ENCODE measurements around the gene CCDC92B.
"Not testable (repeated sequence)": the region's sequence is repeated elsewhere in the genome, so short reads cannot be mapped to it uniquely, and the experiment has no call there.

CCDC92B gene

DNA sequence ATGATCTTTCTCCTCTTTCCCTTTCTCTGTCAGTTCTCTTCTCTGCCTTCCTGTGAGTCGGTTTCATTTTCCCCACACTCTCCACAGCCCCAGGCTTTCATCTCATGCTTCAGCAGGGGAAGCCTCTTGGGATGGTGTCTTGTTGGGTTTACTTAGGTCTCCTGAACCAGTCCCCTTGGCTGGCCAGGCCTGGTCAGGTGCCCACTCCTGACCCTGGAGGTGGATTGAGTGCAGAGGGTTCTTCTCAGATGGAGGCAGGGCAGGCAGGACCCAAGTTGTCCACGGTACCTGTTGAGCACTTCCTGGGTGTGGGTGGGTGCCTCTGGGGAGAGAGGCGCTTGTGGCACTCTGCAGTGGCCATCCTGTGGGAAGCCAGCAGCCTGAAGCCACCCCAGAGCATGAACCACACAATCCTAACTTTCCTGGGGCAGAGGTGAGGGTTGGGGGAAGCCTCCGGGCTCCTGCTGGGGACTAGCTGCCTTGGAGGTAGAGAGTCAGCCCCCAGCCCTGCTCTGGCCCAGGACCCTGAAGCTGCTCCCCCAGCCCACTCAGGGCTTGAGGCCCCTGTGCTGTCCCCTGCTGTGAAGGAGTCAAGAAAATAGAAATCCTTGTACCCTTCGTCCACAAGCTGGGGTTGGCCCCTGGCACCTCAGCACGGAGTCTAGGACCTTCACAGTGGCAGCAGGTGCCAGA, 44.8 kb upstream of the CCDC92B start:
- Histone ChIP-seq H3K9ac (ENCODE audit: low read length) (no peak overlapping the region), H3K4me1 (ENCODE audit: low read length) (no peaks in the 10 kb centered on the region), H4K20me1 (ENCODE audit: insufficient read depth, low read length) (no peaks in the 10 kb centered on the region), H3K4me2 (ENCODE audit: low read length) (no peak overlapping the region), H3K79me2 (ENCODE audit: low read length) (no peaks in the 10 kb centered on the region), H3K9me3 (ENCODE audit: insufficient read depth, low read length) (no peaks in the 10 kb centered on the region), H2AFZ (ENCODE audit: low read depth, low read length) (no peak overlapping the region), H3K27me3 (ENCODE audit: low read depth, low read length) (peaks cover 5% of the 10 kb centered on the region), H3K36me3 (replicated peaks; ENCODE audit: low read depth, low read length) (no peaks in the 10 kb centered on the region), H3K4me3 (ENCODE audit: low read length) (no peak overlapping the region), H3K27ac (ENCODE audit: low read length) (no peak overlapping the region)
- TF ChIP-seq, protein P1, sequence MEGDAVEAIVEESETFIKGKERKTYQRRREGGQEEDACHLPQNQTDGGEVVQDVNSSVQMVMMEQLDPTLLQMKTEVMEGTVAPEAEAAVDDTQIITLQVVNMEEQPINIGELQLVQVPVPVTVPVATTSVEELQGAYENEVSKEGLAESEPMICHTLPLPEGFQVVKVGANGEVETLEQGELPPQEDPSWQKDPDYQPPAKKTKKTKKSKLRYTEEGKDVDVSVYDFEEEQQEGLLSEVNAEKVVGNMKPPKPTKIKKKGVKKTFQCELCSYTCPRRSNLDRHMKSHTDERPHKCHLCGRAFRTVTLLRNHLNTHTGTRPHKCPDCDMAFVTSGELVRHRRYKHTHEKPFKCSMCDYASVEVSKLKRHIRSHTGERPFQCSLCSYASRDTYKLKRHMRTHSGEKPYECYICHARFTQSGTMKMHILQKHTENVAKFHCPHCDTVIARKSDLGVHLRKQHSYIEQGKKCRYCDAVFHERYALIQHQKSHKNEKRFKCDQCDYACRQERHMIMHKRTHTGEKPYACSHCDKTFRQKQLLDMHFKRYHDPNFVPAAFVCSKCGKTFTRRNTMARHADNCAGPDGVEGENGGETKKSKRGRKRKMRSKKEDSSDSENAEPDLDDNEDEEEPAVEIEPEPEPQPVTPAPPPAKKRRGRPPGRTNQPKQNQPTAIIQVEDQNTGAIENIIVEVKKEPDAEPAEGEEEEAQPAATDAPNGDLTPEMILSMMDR (IDR thresholded peaks at IDR 0.05; ENCODE audit: low read depth, low read length), result no peak
- TF ChIP-seq EZH2phosphoT487 (IDR thresholded peaks at IDR 0.05; ENCODE audit: low read depth), result no peak

DNA sequence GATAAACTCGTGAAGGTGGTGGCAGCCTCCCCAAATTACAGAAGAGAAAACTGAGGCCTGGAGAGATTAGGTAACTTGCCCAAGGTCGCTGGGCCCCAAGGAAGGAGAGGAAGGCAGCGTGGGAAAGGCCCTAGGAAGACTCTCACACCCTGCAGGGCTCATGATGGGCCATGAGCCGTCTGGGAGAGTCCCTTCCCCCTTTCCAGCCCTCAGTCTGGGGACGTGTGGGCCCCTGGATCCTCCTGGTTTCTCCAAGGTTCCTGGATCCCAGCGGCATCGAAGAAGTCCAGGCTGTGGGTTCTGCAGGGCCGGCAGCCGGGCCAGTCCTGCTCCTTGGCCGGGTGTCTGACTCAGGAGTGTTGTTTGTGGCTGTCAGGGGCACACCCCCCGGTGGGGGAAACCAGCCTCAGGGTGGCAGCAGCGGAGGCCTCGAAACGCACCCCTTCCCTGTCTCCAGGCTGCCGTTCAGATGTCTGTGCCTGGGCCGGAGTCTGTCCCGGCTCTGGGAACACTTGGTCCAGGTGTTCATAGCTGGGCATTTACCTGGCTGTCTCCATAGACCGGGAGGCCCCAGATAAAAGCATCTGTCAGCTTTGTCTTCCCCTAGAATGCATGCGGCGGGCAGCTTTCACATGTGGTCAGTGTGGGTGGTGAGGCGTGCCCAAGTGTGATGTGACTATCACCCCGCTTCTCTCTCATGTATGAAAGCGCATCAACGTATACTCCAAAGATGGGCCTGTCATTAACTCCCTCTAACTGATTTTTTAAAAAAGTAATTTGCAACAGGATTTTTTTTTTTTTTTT, 43.1 kb upstream of the CCDC92B start:
- H3K9ac ChIP-seq (ENCODE audit: low read length), result no peak overlapping the region
- H3K9me3 ChIP-seq (ENCODE audit: insufficient read depth, low read length), result no peaks in the 10 kb centered on the region
- H3K4me2 ChIP-seq (ENCODE audit: low read length), result no peak overlapping the region
- H3K27ac ChIP-seq (ENCODE audit: low read length), result no peak overlapping the region
- no peak overlapping the region for H2AFZ ChIP-seq (ENCODE audit: low read depth, low read length)
- no peaks in the 10 kb centered on the region for H3K4me1 ChIP-seq (ENCODE audit: low read length)
- no peaks in the 10 kb centered on the region for H3K79me2 ChIP-seq (ENCODE audit: low read length)
- TF ChIP-seq, protein P1 (IDR thresholded peaks at IDR 0.05; ENCODE audit: low read depth, low read length), result no peak
- no peak for TF ChIP-seq EZH2phosphoT487 (IDR thresholded peaks at IDR 0.05; ENCODE audit: low read depth)
- H4K20me1 ChIP-seq (ENCODE audit: insufficient read depth, low read length), result no peaks in the 10 kb centered on the region
- H3K4me3 ChIP-seq (ENCODE audit: low read length), result no peak overlapping the region
- peaks cover 5% of the 10 kb centered on the region for H3K27me3 ChIP-seq (ENCODE audit: low read depth, low read length)
- H3K36me3 ChIP-seq (replicated peaks; ENCODE audit: low read depth, low read length), result no peaks in the 10 kb centered on the region

DNA sequence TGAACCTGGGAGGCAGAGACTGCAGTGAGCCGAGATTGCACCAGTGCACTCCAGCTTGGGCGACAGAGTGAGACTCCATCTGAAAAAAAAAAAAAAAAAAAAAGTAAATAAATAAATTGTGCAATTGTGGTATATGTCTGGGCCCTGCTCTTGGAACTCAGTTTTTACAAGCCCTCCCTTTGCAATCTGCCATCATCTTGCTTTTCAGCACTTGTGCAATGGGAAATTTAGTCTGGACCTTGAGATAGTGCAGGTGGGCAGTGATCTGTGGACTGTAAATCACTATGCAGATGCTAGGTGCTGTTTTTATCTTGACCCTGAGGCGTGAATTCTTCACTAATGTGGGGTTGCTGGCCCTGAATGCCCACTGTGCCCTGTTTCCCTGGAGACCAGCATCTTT, 40.2 kb upstream of the CCDC92B start:
- Histone ChIP-seq H2AFZ (ENCODE audit: low read depth, low read length) (no peak overlapping the region), H3K4me3 (ENCODE audit: low read length) (no peak overlapping the region), H3K27ac (ENCODE audit: low read length) (no peak overlapping the region), H3K4me1 (ENCODE audit: low read length) (peaks cover 3% of the 10 kb centered on the region; the same call in 1 of the 2 replicates), H3K79me2 (ENCODE audit: low read length) (no peaks in the 10 kb centered on the region), H3K4me2 (ENCODE audit: low read length) (no peak overlapping the region), H4K20me1 (ENCODE audit: insufficient read depth, low read length) (no peaks in the 10 kb centered on the region), H3K27me3 (ENCODE audit: low read depth, low read length) (peaks cover 5% of the 10 kb centered on the region), H3K9me3 (ENCODE audit: insufficient read depth, low read length) (no peaks in the 10 kb centered on the region), H3K9ac (ENCODE audit: low read length) (no peak overlapping the region), H3K36me3 (replicated peaks; ENCODE audit: low read depth, low read length) (no peaks in the 10 kb centered on the region)
- no peak for TF ChIP-seq EZH2phosphoT487 (IDR thresholded peaks at IDR 0.05; ENCODE audit: low read depth)
- TF ChIP-seq, protein P1 (IDR thresholded peaks at IDR 0.05; ENCODE audit: low read depth, low read length), result no peak

DNA sequence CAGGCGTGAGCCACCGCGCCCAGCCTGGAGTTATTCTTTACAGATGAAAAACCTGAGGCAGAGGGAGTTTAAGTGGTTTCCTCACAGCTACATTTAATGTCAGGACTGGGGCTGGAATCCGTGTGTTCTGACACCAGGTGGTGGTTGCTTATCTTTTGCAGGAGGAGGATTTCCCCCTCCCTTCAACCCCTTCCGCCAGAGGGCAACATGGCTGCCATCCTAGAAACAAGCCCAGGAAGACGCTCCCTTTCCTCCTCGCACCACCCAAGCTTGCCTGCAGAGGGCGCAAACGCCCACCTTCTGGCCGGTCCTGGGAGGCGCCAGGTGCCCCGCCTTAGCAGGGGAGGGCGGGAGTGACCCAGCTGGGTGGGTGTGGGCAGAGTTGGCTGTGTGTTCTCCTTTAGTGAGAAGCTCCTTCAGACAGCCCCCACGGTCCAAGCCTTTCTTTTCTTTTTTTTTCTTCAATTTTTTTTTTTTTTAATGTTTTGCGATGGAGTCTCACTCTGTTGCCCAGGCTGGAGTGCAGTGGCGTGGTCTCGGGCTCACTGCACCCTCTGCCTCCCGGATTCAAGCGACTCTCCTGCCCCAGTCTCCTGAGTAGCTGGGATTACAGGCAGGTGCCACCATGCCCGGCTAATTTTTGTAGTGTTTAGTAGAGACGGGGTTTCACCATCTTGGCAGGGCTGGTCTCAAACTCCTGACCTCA, 36.9 kb upstream of the CCDC92B start:
- Histone ChIP-seq H3K27ac (ENCODE audit: low read length) (no peak overlapping the region), H3K36me3 (replicated peaks; ENCODE audit: low read depth, low read length) (no peaks in the 10 kb centered on the region), H3K4me1 (ENCODE audit: low read length) (peaks cover 3% of the 10 kb centered on the region; the same call in 1 of the 2 replicates), H4K20me1 (ENCODE audit: insufficient read depth, low read length) (no peaks in the 10 kb centered on the region), H3K9me3 (ENCODE audit: insufficient read depth, low read length) (no peaks in the 10 kb centered on the region), H3K4me3 (ENCODE audit: low read length) (peak overlapping the region; percentile 38), H3K9ac (ENCODE audit: low read length) (no peak overlapping the region), H3K4me2 (ENCODE audit: low read length) (peak overlapping the region; percentile 61), H3K27me3 (ENCODE audit: low read depth, low read length) (peaks cover 3% of the 10 kb centered on the region), H3K79me2 (ENCODE audit: low read length) (no peaks in the 10 kb centered on the region), H2AFZ (ENCODE audit: low read depth, low read length) (peak overlapping the region; percentile 83; the same call in 1 of the 2 replicates)
- TF ChIP-seq, protein P1 (IDR thresholded peaks at IDR 0.05; ENCODE audit: low read depth, low read length), result peak; percentile 73
- TF ChIP-seq EZH2phosphoT487 (IDR thresholded peaks at IDR 0.05; ENCODE audit: low read depth), result no peak

DNA sequence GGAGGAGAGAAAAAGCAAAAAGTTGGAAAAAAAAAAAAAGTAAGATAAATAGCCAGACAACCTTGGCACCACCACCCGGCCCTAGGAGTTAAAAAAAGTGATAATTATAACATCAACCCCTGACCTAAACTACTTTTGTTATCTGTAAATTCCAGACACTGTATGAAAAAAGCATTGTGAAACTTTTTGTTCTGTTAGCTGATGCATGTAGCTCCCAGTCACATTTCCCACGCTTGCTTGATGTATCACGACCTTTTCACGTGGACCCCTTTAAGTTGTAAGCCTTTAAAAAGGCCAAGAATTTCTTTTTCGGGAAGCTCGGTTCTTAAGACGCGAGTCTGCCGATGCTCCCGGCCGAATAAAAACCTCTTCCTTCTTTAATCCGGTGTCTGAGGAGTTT, 35.9 kb upstream of the CCDC92B start:
- H3K4me1 ChIP-seq (ENCODE audit: low read length); H3K4me2 ChIP-seq (ENCODE audit: low read length); H3K9ac ChIP-seq (ENCODE audit: low read length): not testable (repeated sequence)

More for the DNA sequence above, 35.9 kb upstream of the CCDC92B start:
- H3K27me3 ChIP-seq (ENCODE audit: low read depth, low read length); H3K4me3 ChIP-seq (ENCODE audit: low read length); H3K36me3 ChIP-seq (replicated peaks; ENCODE audit: low read depth, low read length); H2AFZ ChIP-seq (ENCODE audit: low read depth, low read length); H3K79me2 ChIP-seq (ENCODE audit: low read length); H3K9me3 ChIP-seq (ENCODE audit: insufficient read depth, low read length); H4K20me1 ChIP-seq (ENCODE audit: insufficient read depth, low read length); H3K27ac ChIP-seq (ENCODE audit: low read length): not testable (repeated sequence)

Data from OCI-LY3 (cell line).